ENCODE results near the gene SETBP1.

SETBP1 gene

DNA sequence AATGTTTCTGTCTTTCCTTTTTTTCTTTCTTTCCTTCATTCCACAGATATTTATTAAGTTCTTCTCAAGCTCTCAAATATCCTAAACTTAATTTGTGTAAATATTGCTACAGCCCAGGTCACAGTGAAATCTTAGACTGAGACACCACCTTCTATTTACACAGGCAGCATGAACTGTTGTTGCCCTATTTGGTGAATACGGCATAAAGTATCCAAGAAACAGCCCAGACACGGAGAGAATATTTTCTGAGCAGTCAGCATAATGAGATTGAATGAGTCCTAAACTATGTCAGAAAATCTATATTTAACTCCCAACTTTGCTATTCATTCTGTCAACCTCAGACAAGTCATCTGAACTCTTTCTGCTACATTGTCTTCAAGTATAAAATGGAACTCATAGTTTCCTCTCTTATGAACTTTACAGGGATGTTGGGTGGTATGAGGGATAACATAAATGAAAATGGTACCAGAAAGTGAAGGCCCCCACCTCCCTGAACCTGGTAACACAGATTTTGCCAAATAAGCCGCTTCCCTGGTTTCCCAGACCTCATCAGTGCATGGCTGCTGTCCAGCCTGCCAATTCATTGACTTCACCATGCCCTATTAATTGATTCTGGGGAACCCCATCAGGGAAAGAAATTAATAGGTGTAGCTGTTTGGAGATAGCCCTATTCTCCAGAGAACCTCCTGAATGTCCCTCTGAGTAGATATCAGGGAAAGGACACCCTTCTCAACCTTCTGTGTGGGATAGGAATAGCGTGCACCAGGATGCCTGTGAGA lies 235.9 kb downstream of the SETBP1 start:
- no peak for DNase-seq

- no peak for DNase-seq
Measured at GRCh38 chr18:44917216-44918141, 236.8 kb downstream of the SETBP1 start.

DNA sequence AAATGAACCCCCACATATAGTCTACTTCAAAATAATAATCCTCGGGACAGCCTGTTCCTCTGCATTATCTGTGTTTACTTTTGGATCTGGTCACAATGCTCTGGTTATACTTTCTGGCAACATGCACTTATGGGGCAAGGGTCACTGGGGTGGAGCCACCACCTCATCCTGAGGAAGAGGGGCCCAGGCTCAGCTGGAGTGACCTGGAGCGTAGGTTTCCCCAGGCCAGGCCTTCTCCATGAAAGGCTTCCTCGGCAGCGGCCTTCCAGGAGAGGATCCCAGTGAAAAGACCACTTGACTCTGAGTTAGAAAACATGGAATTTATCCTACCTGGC lies 237.4 kb downstream of the SETBP1 start:
- no peak for DNase-seq

- no peak for DNase-seq
Measured at GRCh38 chr18:44920441-44920840, 239.8 kb downstream of the SETBP1 start.

- no peak for DNase-seq
Measured at GRCh38 chr18:44921974-44922373, 241.3 kb downstream of the SETBP1 start.

GRCh38 chr18:44922968-44923367 lies 242.3 kb downstream of the SETBP1 start:
- no peak for DNase-seq

DNA sequence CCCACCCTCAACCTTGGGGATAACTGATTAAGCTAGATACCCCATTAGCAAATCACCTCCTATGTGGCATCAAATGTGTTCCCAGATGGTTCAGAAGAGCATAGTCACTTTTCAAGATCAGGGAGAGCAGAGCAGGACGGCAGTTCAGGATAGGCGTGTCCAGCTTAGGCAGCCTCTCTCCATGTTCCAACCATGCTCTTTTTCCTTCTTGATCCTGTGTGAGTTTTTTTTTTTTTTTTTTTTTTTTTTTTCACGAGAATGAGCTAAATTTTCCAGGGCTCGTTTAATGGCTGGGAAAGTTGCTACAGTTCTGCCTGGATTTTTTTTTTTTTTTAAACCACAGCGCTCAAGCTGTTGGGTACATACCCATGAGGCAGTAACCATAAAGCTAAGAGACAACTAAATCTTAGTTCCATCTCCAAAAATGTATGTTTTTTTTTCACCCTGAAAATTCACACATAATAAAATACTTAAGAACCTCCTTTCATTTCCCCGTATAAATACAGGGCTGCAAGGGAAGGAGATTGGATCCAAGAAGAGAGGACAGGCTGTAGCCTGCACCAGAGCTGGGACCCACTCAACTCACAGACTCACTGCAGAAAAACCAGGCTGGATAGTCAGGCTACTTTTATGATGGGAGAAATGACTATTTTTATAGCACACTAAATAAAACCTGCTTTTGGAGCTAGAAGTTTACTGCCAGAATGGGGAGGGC lies 244.3 kb downstream of the SETBP1 start:
- no peak for DNase-seq

DNA sequence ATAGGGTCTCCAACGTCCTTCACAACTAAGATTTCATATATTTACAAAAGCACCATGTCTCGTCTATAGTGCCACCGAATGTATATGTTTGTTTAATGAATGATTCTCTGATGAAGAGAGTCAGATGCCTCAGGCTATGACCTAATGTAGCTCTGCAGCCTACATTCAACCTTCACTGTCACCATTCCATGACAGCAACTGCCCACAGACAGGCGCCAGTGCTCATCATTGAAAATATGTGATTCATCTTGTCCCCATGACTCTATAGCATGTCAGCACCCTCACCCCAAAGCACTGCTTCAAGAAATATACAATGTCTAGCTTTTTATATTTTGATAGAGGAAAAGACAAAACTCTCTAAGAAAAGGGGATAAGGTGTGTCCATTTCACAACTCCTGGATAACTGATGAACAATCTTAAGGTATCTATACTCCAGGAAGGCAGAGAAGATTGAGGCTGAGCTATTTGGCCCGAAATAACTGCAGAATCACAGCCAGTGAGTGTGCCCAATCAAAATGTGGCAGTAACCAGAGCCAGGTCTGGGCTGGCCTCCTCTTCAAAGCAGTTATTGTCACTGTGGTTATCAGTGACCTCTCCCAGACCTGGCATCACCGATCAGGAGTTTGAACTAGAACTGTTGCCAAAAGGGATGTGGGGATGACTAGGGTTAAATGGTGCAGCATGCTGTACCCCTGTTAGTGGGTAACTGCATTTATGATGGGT lies 246.6 kb downstream of the SETBP1 start:
- DNase-seq: no peak

DNA sequence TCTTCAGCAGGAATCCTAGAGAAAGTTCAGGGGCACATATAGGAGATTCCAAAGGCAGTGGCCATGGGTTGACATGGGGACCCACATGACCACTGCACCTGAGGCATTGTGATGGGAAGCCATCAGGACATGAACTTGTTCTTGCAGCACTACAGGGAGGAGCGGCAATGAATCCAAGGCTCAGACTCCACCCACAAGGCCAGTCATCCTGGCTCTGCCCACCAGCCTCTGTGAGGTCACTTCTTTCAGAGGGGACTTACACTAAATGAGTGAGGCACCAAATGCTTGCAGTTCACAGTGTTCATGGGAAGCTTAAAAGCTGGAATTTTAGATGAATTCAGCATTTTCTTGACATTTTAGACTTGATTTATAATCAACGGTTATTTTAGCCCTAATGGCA lies 254.2 kb downstream of the SETBP1 start:
- DNase-seq: no peak

GRCh38 chr18:44935455-44935854 lies 254.8 kb downstream of the SETBP1 start:
- DNase-seq: no peak

GRCh38 chr18:44936485-44936884 lies 255.8 kb downstream of the SETBP1 start:
- no peak for DNase-seq

DNA sequence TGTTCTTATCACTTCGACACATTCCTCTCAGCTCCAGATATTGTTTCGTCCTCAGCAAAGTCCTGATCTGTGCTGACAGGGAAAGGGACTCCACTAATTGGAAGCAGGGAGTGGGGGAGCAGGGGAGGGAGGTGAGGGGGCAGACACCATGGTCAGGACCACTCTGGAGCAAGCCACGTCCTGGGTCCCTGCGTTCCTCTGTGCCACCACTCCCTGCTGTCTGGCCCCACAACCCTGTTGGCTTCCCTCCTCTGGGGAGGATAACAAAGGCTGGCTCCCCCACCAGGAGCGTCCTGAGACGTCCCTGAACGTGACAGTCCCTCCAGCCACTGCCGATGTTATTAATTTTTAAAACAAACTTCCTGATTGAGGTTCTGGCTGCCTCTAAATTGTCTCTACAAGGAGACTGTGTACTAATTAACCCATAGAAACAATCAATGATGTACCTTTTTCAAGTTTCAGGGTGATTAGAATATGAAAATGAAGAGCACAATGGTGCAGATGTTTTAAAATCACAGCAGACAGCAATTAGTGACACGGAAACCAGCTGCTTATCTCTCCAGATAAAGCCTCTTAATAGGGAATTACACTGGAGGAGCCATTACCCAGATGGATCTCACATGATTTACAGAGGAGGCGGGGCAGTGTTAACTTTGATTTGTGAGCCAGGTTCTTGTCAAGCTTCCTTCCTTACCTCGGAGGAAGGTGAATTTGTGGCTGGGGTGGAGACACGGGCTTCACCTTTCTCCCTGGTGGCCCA lies 257.5 kb downstream of the SETBP1 start:
- no peak for DNase-seq

DNA sequence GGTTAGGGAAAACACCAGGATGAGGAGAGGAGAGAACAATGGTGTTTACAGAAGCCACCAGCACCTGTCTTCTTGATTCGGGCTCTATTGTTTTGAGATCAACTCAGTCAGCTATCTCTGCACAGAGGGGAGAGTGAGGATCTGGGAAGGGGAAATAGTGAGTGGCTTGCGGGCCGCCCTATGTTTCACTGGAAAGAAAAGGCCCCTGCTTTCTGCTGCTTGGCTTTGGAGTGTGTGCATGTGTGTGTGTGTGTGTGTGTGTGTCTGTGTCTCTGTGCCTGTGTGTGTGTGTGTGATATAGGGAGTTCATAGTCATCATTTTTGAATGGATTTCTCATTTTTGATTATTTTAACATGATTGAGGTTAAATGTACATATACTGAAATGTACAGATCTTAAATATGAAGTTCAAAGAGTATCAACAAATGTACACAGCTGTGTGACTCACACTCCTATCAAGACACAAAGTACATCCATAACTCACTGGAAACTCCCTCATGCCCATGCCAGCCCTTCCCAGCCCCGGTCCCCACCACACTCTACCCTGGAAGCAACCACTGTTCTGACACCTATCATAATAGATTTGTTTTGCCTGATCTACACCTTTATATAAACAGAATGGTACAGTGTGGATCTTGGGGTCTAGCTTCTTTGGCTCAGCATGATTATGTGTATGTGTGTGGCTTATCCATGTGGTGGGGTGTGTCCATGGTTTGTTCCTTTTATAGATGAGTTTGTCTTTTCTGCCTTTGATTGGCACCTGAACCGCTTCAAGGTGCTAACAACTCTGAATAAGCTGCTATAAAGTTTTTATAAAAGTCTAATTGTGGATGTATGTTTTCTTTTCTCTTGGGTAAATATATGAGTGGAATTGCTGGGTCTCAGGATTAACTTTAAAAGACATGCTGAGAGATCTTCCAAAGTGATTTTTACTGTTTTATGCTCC lies 258.3 kb downstream of the SETBP1 start:
- no peak for DNase-seq

DNA sequence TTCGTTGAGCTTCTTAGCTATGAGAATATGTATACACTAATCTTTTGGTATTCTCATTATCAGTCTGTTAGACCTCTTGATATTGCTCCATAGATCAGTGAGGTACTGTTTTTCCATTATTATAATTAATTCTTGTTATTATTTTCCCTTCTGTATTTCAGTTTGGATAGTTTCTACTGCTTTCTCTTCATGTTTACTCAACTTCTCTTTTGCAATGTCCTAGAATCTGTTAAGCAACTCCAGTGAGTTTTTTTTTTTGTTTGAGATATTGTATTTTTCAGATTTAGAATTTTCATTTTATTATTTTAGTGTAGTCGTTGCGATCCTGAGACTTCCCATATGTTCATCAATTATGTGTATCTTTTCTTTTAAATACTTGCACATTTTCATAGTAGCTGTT lies 260.8 kb downstream of the SETBP1 start:
- DNase-seq: no peak

GRCh38 chr18:44942073-44942472 lies 261.4 kb downstream of the SETBP1 start:
- DNase-seq: no peak

GRCh38 chr18:44943311-44943881 lies 262.7 kb downstream of the SETBP1 start:
- no peak for DNase-seq

GRCh38 chr18:44944461-44944860 lies 263.8 kb downstream of the SETBP1 start:
- no peak for DNase-seq

- DNase-seq: no peak
Measured at GRCh38 chr18:44945888-44946401, 265.3 kb downstream of the SETBP1 start.

DNA sequence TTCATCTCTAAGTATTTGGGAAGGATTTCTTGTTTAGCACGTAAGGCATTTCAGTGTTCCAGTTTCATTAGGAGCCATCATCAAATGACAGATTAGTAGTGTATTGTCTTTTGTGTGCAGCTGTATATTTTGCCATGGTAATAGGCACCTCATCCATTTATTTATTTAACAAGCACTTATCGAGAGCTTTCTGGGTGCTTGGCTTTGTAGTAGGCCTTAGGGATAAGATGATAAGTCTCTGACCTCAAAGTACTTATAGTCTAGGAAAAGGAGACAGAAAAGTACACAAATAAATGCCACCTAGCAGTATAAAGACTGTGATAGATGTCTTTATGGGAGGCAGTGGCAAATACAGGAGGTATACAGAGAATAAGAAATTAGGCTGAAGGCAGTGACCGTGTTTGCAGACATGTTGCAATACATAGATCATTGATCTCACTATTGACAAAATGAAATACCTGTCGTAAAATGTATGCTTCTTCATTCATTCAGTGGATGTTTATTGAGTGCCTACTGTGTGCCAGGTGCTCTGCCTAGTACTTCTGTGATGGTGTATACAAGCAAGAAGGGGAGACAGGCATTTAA lies 265.9 kb downstream of the SETBP1 start:
- DNase-seq: no peak

DNA sequence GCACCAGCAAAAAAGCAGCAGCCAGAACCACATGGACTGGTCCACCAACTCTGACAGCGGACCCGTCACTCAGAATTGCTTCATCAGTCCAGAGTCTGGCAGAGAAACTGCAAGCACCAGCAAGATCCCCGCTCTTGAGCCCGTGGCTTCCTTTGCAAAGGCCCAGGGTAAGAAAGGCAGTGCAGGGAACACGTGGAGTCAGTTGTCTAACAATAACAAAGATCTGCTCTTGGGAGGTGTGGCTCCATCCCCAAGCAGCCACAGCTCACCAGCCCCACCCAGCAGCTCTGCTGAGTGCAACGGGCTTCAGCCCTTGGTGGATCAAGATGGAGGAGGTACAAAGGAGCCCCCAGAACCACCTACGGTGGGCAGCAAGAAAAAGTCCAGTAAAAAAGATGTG lies 269.3 kb downstream of the SETBP1 start:
- DNase-seq: no peak
